HFF-Myc (cell line): ENCODE results near the gene APCDD1L.

Experiments used
- DNase-seq: peaks from one replicate; pipeline ENCODE4 v3.0.0-alpha.2; 2011; ENCODE audit warnings: low read depth; ENCODE audit errors: extremely low read depth
- H3K4me3 ChIP-seq: replicated peaks from 2 replicates; pipeline ENCODE4 v1.5.1; 2011; ENCODE audit warnings: low read depth, mild to moderate bottlenecking, control low read depth, low read length
- TF ChIP-seq, protein P1 (sequence below): IDR thresholded peaks from 2 replicates; pipeline ENCODE4 v1.5.1; 2012; ENCODE audit warnings: mild to moderate bottlenecking, low read depth, low read length, control low read depth; ENCODE audit errors: missing control alignments

APCDD1L gene

DNA sequence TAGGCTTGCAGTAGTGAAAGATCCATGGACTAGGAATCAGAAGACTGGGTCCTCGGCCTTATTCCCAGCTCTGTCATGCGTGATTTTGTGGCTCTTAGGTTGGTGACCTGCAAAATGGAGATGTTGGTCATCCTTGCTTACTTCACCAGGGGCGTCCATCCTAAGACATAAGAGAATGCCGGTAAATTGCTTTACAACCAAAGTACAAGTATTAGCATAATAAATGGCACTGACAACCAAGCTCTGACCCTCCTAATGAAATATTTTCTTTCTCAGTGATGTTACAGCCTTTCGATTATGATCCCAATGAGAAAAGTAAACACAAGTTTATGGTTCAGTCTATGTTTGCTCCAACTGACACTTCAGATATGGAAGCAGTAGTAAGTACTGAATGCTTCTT, 80.9 kb downstream of the APCDD1L start:
- no peak for DNase-seq
- no peak overlapping the region for H3K4me3 ChIP-seq
- TF ChIP-seq, protein P1, sequence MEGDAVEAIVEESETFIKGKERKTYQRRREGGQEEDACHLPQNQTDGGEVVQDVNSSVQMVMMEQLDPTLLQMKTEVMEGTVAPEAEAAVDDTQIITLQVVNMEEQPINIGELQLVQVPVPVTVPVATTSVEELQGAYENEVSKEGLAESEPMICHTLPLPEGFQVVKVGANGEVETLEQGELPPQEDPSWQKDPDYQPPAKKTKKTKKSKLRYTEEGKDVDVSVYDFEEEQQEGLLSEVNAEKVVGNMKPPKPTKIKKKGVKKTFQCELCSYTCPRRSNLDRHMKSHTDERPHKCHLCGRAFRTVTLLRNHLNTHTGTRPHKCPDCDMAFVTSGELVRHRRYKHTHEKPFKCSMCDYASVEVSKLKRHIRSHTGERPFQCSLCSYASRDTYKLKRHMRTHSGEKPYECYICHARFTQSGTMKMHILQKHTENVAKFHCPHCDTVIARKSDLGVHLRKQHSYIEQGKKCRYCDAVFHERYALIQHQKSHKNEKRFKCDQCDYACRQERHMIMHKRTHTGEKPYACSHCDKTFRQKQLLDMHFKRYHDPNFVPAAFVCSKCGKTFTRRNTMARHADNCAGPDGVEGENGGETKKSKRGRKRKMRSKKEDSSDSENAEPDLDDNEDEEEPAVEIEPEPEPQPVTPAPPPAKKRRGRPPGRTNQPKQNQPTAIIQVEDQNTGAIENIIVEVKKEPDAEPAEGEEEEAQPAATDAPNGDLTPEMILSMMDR: no peak

DNA sequence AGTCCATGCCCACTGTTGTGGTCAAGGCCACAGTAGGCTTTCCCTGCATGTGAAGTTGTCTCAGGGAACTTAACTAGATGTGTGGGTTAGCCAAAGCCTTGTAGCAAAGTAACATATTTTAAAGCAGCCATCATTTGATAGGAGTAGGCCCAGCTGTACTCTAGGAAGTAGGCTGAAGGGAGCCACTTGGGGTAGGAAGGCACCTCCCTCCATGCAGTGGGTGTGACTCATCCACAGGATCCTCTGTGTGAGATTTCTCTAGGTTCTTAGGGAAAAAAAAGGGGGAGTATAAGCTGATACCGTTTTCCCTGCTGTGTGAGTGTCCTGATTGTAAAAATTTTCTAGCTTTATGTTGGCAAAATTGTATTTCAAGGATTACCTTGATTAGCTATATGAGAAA, 81.4 kb downstream of the APCDD1L start:
- TF ChIP-seq, protein P1: no peak
- peak; percentile 16 for DNase-seq

DNA sequence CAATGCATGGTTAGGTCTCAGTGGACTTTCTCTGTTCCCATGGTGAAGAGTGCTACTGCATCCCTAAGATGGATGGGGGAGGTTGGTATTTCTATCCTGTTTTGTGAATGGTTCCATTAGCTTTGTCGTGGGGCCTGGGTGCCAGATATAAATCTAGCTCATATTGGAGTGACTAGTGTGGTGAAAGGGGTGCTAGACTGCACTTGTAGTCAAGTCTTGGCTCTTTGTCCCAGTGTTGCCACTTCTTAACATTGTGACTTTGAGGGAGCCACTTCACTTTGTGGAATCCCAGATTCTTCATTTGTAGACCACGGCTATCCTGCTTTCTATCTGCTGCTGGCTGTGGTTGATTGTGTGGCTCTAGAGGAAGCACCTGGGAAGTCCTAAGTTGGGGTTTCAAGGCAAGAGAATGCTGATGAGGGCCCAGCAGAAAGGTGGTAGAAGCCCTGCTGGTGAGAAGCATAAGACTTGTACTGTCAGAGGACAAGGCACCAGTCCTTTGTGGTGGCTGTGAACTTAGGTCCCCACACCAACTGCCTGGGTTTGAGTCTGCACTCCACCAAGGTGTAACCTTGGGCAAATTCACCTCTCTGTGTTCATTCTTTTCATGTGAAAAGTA, 82.1 kb downstream of the APCDD1L start:
- no peak overlapping the region for H3K4me3 ChIP-seq
- no peak for DNase-seq
- TF ChIP-seq, protein P1: no peak

More for the DNA sequence above, 81.4 kb downstream of the APCDD1L start:
- no peak overlapping the region for H3K4me3 ChIP-seq

DNA sequence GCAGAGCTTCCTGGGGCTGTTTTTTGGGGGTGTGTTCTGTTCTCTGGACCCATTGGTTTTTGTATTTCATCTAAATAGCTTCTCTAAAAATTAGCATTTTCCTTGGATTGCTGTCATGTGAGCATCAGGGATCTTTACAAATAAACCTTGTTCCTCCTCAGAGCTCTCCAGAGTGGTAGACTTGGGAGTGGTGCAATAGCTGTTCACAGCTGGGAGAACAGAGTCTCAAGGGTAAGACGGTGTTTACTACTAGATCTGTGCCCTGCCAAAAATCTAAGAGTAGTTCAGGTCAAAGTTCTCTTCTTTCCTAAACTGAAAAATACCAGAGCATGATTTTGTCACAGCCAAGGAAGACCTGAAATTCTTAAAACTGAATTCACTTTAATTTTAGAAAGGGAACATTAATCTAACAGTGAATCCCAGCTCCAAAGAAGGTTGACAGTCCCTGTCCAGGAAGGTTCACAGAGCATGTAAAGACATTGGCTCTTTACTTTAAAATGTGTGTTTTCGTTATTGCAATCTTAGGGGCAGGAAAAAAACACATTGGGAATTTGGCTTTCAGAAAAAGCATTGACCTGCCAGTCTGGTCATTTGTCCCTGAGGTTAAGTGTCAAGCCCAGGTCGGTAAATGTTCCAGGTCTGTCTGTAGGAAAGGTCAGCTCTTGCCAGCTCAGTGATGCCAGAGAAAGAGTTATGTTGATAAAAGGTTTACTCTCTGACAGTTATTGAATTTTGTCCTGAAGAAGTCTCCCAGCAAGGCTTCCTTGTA, 82.8 kb downstream of the APCDD1L start:
- TF ChIP-seq, protein P1: no peak
- DNase-seq: no peak
- no peak overlapping the region for H3K4me3 ChIP-seq

DNA sequence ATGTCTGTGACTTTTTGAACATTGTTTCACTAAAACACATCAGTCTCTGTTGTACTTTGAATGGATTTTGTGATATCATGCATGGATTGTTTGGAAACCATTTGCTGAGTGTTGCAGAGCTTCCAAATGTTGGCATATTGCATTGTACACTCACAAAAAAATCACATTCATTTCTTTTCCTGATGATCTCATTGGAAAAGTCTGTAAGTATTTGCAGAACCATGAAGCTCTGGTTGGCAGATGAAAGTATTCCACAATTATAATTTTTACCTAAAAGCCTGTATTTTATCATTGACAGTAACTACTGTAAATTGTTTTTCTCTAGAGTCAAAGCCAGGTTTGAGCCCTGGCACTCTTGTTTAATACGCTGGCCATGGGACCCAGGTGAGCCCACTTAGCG, 84.1 kb downstream of the APCDD1L start:
- TF ChIP-seq, protein P1: no peak
- no peak overlapping the region for H3K4me3 ChIP-seq
- DNase-seq: no peak

DNA sequence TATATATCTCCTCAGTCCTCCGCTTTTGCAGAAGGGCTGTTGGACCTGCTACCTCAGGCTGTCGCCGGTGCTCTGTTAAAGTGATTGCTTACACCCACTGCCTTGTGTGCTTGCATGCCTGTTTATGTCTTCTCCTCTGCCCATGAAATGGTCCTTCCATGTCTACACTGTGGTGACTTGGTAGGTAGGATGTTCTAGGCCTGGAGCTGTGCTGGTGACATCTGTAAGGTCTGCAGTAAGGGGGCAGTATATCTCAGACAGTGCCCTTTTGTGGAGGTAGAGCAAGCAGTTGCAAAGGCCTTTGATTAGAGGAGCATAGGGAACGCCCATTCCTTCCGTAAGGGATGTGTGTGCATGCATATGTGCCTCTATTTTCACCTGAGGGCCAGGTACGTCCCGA, 85.9 kb downstream of the APCDD1L start:
- TF ChIP-seq, protein P1: no peak
- no peak for DNase-seq

More for the DNA sequence above, 85.9 kb downstream of the APCDD1L start:
- H3K4me3 ChIP-seq: no peak overlapping the region
